ENCODE data around the gene RNF208.

DNA sequence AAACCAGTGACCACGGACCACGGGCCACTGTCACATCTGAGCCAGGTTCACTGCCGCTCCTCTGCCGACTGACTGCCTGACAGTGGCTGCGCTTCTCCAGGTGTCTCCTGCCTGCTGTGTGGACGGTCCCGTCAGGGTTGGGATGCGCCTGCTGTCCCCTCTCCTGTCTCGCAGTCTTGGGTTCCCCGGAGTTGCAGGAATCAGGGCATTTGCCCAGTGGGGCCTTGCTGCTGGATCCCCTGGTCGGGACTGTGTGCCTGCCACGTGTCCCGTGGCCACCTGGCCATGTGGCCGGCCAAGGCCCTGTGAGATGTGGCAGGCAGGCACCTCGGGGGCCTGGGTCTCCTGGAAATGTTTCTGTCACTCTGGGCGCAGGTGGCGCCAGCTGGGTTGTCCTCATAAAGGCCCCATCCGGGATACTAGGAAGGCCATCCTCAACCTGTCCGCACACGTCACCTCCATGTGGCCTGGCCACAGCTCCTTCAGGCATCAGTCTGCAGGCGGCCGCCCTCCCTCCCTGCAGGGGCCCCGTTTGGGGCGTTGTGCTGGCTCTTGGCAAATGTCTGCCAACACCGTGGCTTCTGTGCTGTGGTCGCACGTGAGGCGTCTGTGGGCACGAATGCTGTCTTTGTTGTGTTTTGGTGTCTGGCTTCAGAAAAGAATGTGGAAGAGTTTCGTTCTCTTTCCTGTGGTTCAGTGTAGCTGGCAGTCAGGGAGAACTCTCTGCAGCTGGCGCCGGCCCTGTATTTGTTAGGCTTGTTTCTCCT, 49.1 kb upstream of the RNF208 start:
- TF ChIP-seq, protein P1, sequence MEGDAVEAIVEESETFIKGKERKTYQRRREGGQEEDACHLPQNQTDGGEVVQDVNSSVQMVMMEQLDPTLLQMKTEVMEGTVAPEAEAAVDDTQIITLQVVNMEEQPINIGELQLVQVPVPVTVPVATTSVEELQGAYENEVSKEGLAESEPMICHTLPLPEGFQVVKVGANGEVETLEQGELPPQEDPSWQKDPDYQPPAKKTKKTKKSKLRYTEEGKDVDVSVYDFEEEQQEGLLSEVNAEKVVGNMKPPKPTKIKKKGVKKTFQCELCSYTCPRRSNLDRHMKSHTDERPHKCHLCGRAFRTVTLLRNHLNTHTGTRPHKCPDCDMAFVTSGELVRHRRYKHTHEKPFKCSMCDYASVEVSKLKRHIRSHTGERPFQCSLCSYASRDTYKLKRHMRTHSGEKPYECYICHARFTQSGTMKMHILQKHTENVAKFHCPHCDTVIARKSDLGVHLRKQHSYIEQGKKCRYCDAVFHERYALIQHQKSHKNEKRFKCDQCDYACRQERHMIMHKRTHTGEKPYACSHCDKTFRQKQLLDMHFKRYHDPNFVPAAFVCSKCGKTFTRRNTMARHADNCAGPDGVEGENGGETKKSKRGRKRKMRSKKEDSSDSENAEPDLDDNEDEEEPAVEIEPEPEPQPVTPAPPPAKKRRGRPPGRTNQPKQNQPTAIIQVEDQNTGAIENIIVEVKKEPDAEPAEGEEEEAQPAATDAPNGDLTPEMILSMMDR (IDR thresholded peaks at IDR 0.05), result no peak
- no peak for TF ChIP-seq EZH2 (IDR thresholded peaks at IDR 0.05; ENCODE audit: borderline replicate concordance, insufficient read depth, low read depth, low read length, poor library complexity, severe bottlenecking)

Measured in B cell (primary cell).